NCI-H460 (cell line): ENCODE measurements around the gene SNX6. TPM values are rescaled to one million over a fixed set of nuclear protein-coding genes. Genes with fewer than 3 reads are reported as not detected.
"Not testable (repeated sequence)": the region's sequence is repeated elsewhere in the genome, so short reads cannot be mapped to it uniquely, and the experiment has no call there.

ENCODE experiments used
- DNase-seq: peaks from one replicate; pipeline ENCODE4 v3.0.0-alpha.2; 2016; ENCODE audit warnings: low read depth; ENCODE audit errors: extremely low read depth
- polyA plus RNA-seq: library from polyadenylated mRNA; depleted of rRNA; stranded (reverse); fragments of >200 nt; gene quantifications from 2 replicates; pipeline ENCODE4 v1.2.3, GENCODE V29; 2014; cell fraction: nucleus; rRNA removed
- total RNA-seq: library from RNA; depleted of rRNA; stranded (reverse); fragments of >200 nt; shearing (Covaris generic); gene quantifications from 2 replicates; pipeline ENCODE4 v1.2.3, GENCODE V29; 2014; rRNA removed

The SNX6 gene
- 89.2 and 95.8 TPM in 2 replicates for total RNA-seq
- 77.4 and 91.1 TPM in 2 replicates for polyA plus RNA-seq

GRCh38 chr14:34629657-34630529, at the start of gene SNX6:
TSS of gene SNX6 (minus strand) at chr14:34630148. CDS start at chr14:34630116, 32 bp downstream.
- DNase-seq, result peak; percentile 78

- no peak for DNase-seq
These were observed 48.8 kb upstream of the SNX6 start for GRCh38 chr14:34678735-34679134.

GRCh38 chr14:34678306-34678705, 48.4 kb upstream of the SNX6 start:
- no peak for DNase-seq

- no peak for DNase-seq
These were observed 46.7 kb upstream of the SNX6 start for GRCh38 chr14:34676516-34677211.

GRCh38 chr14:34673702-34674101, 43.8 kb upstream of the SNX6 start:
- no peak for DNase-seq

GRCh38 chr14:34671716-34672115, 41.8 kb upstream of the SNX6 start:
- no peak for DNase-seq

- DNase-seq, result no peak
These were observed 38.2 kb upstream of the SNX6 start for GRCh38 chr14:34668111-34668510.

- DNase-seq, result no peak
These were observed 37.1 kb upstream of the SNX6 start for GRCh38 chr14:34667007-34667406.

- peak; percentile 16 for DNase-seq
These were observed 36.0 kb upstream of the SNX6 start for GRCh38 chr14:34665785-34666435.

GRCh38 chr14:34662561-34663088, 32.7 kb upstream of the SNX6 start:
- no peak for DNase-seq

GRCh38 chr14:34660796-34661195, 30.8 kb upstream of the SNX6 start:
- no peak for DNase-seq

GRCh38 chr14:34655959-34656358, 26.0 kb upstream of the SNX6 start:
- DNase-seq, result no peak

GRCh38 chr14:34653073-34653472, 23.1 kb upstream of the SNX6 start:
- DNase-seq, result not testable (repeated sequence)

- not testable (repeated sequence) for DNase-seq
These were observed 22.4 kb upstream of the SNX6 start for GRCh38 chr14:34652348-34652747.

GRCh38 chr14:34650786-34651584, 21.0 kb upstream of the SNX6 start:
- peak; percentile 59 for DNase-seq

GRCh38 chr14:34650006-34650405, 20.1 kb upstream of the SNX6 start:
- not testable (repeated sequence) for DNase-seq

- DNase-seq, result no peak
These were observed 19.4 kb upstream of the SNX6 start for GRCh38 chr14:34649344-34649743.

- DNase-seq, result no peak
These were observed 16.8 kb upstream of the SNX6 start for GRCh38 chr14:34646570-34647255.

GRCh38 chr14:34643361-34643760, 13.4 kb upstream of the SNX6 start:
- DNase-seq, result no peak

GRCh38 chr14:34642595-34642994, 12.6 kb upstream of the SNX6 start:
- no peak for DNase-seq
